ENCODE results near the gene ZNF446. TPM values are rescaled to one million over a fixed set of nuclear protein-coding genes. Genes with fewer than 3 reads are reported as not detected.

Gene ZNF446
- total and polyA plus RNA-seq, 9 of the 15 experiments (the other 6 are each of a cell fraction or from before 2014, with no cell fraction given): 0.07 to 4.8 (median 1.2) TPM

DNA sequence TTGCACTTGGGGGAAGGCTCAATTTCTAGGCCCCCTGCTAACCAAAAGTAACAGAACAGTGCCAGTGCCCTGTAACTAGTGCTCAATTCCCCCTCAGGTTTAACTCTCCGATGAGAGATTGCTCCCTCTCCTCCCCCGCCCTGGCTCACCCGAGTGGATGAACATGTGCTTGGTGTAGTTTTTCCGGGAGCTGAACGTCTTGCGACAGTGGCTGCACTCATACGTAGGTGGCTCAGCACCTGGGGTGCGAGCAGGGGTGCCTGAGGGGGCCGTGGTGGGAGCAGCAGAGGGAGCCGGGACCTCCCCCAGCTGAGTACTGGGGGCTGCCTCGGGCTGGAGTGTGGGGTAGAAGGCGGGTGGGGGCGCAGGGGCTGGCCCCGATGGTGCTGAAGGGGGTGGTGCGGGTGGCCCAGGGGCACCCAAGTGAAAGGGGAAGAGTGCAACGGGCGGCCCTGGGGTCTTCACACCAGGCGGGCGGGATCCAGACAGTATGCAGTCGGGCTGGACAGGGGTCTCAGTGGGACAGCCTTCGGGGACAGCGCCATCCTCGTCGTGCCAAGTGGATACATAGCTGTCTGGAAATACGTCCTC is 40.2 kb downstream of the ZNF446 start:
- no peaks in the 10 kb centered on the region for H3K27me3 ChIP-seq (ENCODE audit: control insufficient read depth in 2 of 2, insufficient read depth in 2 of 2, low read length in 2 of 2)
- H3K79me2 ChIP-seq (ENCODE audit: control insufficient read depth, insufficient read depth, low read length): peaks cover 55% of the 10 kb centered on the region
- peak overlapping the region in 1 of 2 experiments; percentile 41; a peak in 1 of 4 replicates for H3K9ac ChIP-seq (ENCODE audit: insufficient read depth in 1 of 2, low read depth in 2 of 2, low read length in 2 of 2)
- WGBS (ENCODE audit: insufficient coverage, low coverage, missing lambda C conversion rate): 85% methylated on average over 14 of the region's 25 CpGs
- in situ Hi-C loops (cut with MboI) (no loop called here), intact Hi-C loops (cut with micrococcal nuclease) (no loop called here)
- FAIRE-seq: no peak
- H3K4me2 ChIP-seq (ENCODE audit: insufficient read depth, low read length): no peak overlapping the region; the same call in 1 of the 2 replicates
- no peak for ATAC-seq
- TF ChIP-seq, protein P1, sequence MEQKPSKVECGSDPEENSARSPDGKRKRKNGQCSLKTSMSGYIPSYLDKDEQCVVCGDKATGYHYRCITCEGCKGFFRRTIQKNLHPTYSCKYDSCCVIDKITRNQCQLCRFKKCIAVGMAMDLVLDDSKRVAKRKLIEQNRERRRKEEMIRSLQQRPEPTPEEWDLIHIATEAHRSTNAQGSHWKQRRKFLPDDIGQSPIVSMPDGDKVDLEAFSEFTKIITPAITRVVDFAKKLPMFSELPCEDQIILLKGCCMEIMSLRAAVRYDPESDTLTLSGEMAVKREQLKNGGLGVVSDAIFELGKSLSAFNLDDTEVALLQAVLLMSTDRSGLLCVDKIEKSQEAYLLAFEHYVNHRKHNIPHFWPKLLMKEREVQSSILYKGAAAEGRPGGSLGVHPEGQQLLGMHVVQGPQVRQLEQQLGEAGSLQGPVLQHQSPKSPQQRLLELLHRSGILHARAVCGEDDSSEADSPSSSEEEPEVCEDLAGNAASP (IDR thresholded peaks at IDR 0.05): no peak
- TF ChIP-seq EZH2 (IDR thresholded peaks at IDR 0.05; ENCODE audit: borderline replicate concordance, low read depth, low read length): no peak
- TF ChIP-seq, protein P2, sequence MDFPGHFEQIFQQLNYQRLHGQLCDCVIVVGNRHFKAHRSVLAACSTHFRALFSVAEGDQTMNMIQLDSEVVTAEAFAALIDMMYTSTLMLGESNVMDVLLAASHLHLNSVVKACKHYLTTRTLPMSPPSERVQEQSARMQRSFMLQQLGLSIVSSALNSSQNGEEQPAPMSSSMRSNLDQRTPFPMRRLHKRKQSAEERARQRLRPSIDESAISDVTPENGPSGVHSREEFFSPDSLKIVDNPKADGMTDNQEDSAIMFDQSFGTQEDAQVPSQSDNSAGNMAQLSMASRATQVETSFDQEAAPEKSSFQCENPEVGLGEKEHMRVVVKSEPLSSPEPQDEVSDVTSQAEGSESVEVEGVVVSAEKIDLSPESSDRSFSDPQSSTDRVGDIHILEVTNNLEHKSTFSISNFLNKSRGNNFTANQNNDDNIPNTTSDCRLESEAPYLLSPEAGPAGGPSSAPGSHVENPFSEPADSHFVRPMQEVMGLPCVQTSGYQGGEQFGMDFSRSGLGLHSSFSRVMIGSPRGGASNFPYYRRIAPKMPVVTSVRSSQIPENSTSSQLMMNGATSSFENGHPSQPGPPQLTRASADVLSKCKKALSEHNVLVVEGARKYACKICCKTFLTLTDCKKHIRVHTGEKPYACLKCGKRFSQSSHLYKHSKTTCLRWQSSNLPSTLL (IDR thresholded peaks at IDR 0.05): no peak
- TF ChIP-seq, protein P3, sequence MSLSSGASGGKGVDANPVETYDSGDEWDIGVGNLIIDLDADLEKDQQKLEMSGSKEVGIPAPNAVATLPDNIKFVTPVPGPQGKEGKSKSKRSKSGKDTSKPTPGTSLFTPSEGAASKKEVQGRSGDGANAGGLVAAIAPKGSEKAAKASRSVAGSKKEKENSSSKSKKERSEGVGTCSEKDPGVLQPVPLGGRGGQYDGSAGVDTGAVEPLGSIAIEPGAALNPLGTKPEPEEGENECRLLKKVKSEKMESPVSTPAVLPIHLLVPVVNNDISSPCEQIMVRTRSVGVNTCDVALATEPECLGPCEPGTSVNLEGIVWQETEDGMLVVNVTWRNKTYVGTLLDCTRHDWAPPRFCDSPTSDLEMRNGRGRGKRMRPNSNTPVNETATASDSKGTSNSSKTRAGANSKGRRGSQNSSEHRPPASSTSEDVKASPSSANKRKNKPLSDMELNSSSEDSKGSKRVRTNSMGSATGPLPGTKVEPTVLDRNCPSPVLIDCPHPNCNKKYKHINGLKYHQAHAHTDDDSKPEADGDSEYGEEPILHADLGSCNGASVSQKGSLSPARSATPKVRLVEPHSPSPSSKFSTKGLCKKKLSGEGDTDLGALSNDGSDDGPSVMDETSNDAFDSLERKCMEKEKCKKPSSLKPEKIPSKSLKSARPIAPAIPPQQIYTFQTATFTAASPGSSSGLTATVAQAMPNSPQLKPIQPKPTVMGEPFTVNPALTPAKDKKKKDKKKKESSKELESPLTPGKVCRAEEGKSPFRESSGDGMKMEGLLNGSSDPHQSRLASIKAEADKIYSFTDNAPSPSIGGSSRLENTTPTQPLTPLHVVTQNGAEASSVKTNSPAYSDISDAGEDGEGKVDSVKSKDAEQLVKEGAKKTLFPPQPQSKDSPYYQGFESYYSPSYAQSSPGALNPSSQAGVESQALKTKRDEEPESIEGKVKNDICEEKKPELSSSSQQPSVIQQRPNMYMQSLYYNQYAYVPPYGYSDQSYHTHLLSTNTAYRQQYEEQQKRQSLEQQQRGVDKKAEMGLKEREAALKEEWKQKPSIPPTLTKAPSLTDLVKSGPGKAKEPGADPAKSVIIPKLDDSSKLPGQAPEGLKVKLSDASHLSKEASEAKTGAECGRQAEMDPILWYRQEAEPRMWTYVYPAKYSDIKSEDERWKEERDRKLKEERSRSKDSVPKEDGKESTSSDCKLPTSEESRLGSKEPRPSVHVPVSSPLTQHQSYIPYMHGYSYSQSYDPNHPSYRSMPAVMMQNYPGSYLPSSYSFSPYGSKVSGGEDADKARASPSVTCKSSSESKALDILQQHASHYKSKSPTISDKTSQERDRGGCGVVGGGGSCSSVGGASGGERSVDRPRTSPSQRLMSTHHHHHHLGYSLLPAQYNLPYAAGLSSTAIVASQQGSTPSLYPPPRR (CRISPR knock-in tag; IDR thresholded peaks at IDR 0.05; ENCODE audit: borderline replicate concordance): no peak
- TF ChIP-seq, protein P4, sequence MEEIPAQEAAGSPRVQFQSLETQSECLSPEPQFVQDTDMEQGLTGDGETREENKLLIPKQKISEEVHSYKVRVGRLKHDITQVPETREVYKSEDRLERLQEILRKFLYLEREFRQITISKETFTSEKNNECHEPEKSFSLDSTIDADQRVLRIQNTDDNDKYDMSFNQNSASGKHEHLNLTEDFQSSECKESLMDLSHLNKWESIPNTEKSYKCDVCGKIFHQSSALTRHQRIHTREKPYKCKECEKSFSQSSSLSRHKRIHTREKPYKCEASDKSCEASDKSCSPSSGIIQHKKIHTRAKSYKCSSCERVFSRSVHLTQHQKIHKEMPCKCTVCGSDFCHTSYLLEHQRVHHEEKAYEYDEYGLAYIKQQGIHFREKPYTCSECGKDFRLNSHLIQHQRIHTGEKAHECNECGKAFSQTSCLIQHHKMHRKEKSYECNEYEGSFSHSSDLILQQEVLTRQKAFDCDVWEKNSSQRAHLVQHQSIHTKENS (CRISPR knock-in tag; IDR thresholded peaks at IDR 0.05): no peak
- no peak for DNase-seq (ENCODE audit: extremely low read depth in 1 of 4, low spot score in 3 of 4)
- ChIA-PET POLR2A (interaction anchor here (1.0 kb wide), 1 partner anchor 34 kb away, joined by 4 read pairs; no protein-coding TSS in a partner anchor), CTCF (ENCODE audit: low intra/inter-chr PET ratio) (no interaction called here)
- BruUV-seq (replicated peaks): no TSS peak
- no peak overlapping the region; the same call in 2 of the 3 replicates for H3K27ac ChIP-seq (ENCODE audit: extremely low read depth, low read depth, low read length)
- no peaks in the 10 kb centered on the region for H4K20me1 ChIP-seq (replicated peaks; ENCODE audit: control insufficient read depth, insufficient read depth, low read length)
- peaks cover 9 to 73% of the 10 kb centered on the region in 2 experiments for H3K4me1 ChIP-seq (replicated peaks in 1 of 2; ENCODE audit: control insufficient read depth in 2 of 2, insufficient read depth in 2 of 2, low read length in 2 of 2)
- no peaks in the 10 kb centered on the region for H3K9me3 ChIP-seq (replicated peaks; ENCODE audit: control insufficient read depth, insufficient read depth, low read depth, low read length)
- no peak overlapping the region for H2AFZ ChIP-seq (ENCODE audit: low read depth, low read length)
- H3K36me3 ChIP-seq (ENCODE audit: control insufficient read depth, insufficient read depth, low read length): peaks cover 31% of the 10 kb centered on the region; the same call in 2 of the 3 replicates
- no peak overlapping the region for H3K4me3 ChIP-seq
- peaks cover 5% of the 10 kb centered on the region for H3K9me1 ChIP-seq (ENCODE audit: control insufficient read depth, insufficient read depth, low read length)
